Keratinocyte (primary cell): ENCODE measurements around the gene DNAI2.

ENCODE experiments used
- CTCF ChIP-seq, 3 experiments: IDR thresholded peaks in 1 of 3; conservative IDR thresholded peaks in 1 of 3; optimal IDR thresholded peaks in 1 of 3; 2 replicates in 2 of 3; 3 replicates in 1 of 3; pipeline versions ENCODE3 to v1.5.1; 2011; ENCODE audit warnings: low read length in 3 of 3, mild to moderate bottlenecking in 3 of 3, moderate library complexity in 2 of 3, control low read depth in 1 of 3, inconsistent platforms in 1 of 3; ENCODE audit not compliant: insufficient read depth in 2 of 3; ENCODE audit errors: extremely low read depth in 1 of 3
- EZH2 ChIP-seq: IDR thresholded peaks from one replicate; pipeline ENCODE4 v1.6.1; 2012; ENCODE audit warnings: inconsistent platforms, mild to moderate bottlenecking, low read length, moderate library complexity

GRCh38 chr17:74241431-74241830, 32.6 kb upstream of the DNAI2 start:
- TF ChIP-seq CTCF (optimal IDR thresholded peaks at IDR 0.05 in 1 of 3, IDR thresholded peaks at IDR 0.05 in 1 of 3, conservative IDR thresholded peaks at IDR 0.05 in 1 of 3; ENCODE audit: extremely low read depth in 1 of 3, insufficient read depth in 2 of 3, low read length in 3 of 3) (no peak), EZH2 (no peak)
